Measurements from ENCODE around the gene INPP5A.
A peak's percentile ranks its signal among the peaks of the same experiment; 100 is the strongest.

INPP5A gene

DNA sequence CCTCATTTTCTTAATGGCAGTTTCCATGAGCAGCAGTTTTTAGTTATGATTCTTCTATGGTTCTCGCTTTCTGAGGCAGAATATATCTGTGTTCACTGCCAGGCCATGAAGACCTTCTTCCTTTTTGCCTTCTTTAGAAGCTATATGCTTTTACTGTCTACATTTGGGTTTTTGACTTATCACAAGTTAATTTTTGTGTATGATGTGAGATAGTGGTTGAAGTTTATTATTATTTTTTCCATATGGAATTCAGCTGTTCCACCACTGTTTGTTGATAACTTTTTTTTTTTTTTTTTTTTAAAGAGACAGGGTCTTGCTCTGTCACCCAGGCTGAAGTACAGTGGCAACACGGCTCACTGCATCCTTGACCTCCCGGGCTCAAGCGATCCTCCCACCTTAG lies 44.5 kb downstream of the INPP5A start:
- no peak for DNase-seq (ENCODE audit: low read depth)

DNA sequence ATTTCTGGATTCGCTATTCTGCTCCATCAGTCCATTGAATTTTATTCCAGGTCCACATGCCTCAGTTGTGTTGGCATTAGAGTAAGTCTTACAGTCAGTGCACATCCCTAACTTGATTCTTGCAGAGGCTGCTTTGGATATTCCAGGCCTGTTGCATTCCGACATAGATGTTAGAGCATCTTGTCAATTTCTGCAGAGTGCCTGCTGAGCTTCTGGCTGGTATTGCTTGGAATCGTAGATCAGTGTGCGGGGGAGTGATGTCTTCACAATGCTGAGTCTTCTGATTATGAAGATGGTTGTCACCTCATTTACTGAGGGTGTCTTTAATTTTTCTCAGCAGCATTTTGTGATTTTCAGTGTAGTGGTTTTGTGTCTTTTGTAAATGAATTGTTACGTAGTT lies 45.2 kb downstream of the INPP5A start:
- no peak for DNase-seq (ENCODE audit: low read depth)

DNA sequence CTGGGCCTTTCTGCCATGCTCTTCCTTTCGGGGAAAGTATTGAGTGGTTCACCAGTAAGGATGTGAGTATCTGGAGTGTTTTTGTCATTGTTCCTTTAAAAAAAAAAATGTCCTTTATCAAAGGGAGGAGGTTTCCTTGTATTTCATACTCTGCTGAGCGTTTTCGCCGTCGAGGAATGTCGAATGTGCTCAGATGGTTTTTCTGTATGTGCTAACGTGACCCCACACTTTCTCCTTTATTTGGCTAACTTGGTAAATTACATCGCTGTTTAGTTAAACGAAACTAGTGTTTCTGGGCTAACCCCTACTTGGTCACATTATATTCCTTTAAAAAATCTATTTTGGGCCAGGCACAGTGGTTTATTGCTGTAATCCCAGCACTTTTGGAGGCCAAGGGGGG lies 45.9 kb downstream of the INPP5A start:
- no peak for DNase-seq (ENCODE audit: low read depth)

DNA sequence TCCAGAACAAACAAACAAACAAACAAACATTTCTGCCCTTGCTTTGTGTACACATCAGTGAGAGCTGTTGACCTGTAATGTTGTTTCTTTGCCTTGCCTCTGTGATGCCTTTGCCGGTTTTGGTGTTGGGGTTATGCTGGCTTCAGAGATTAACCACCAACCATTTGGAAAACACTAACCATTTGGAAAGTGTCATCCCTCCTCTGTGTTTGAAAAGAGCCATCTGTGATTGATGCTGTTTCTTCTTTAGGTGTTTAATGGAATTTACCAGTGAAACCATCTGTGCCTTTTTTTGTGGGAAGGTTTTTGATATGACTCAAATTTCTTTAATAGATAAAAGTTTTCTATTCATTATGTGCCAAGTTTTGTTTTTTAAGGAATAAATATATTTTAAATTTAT lies 46.5 kb downstream of the INPP5A start:
- no peak for DNase-seq (ENCODE audit: low read depth)

DNA sequence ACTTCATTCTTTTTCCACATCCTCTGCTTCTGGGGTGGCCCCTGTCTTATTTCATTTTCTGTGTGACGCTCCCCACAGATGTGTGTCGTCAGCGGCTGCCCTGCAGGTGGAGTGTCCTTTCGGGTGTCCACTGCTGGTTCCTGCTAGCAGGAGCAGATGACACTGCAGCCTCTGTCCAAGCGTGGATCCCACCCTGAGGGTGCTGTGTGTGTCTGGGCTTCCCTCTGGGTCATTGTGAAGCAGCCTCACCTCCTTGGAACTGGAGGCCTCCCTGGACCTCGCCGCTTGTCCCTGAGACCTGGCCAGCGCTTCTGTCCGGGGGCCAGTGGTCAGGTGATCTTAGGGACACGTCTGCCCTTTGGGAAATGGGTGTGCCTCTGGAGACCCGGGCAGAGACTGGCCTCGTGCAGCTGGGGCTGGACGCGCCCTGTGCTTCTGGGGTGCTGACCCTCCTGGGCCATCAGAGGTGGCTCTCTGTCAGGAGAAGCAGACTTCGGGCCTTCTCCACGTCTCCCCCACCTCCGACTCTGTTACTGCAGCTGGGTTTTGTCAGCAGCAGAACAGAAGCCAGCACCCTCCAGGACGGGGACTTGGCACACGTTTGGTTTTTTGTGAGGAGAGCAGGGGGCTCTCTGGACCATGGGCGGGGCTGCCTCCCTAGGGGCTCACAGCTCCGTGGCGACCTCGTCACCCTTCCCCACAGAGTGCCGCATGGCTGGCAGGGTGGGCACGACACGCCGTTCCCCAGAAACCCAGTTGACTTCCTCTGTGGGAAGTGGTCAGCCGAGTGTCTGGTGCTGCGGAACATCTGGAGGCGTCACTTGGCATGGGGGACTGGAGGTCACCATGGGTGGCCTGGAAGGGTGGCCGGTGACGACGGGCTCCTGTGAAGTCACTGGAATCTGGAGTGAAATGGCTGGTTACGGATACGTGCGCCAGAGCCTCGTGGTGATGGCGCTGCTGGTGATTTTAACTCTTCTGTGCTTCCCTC lies 48.4 kb downstream of the INPP5A start:
- DNase-seq (ENCODE audit: low read depth) = no peak

DNA sequence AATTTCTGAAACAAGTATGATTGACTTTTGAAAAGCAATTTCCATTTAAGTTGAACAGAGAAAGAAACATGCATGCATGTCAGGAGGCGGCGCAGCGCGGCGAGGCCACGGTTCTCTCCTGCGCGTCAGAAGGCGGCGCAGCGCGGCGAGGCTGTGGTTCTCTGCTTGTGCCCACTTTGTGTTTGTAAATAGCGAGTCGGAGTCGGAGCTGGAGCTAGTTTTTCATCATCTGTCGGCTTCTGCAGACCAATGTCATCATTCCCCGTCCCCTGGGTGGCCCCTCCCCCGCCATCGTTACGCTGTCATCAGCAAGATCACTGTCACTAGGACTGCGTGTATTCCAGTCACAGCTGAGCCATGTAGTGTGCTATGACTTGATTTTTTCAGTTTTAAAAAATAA lies 49.2 kb downstream of the INPP5A start:
- no peak for DNase-seq (ENCODE audit: low read depth)

DNA sequence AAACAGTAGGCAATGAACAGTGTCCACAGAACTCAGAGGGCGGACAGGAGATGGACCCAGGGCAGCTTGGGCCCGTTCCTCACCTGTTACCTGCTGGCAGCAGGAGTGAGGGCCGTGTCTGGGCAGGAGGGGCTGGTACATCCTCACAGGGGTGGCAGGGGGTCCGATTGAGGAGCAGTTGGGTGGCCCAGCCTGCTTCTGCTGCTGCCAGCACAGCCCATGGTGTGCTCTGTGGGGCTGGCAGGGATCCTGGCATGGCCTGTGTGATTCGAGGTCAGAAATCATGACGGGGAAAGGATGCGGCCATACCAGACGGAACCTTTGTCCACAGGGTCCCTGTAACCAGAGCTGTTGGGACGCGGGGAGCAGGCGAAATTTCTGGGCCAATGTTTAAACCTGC lies 49.6 kb downstream of the INPP5A start:
- no peak for DNase-seq (ENCODE audit: low read depth)

DNA sequence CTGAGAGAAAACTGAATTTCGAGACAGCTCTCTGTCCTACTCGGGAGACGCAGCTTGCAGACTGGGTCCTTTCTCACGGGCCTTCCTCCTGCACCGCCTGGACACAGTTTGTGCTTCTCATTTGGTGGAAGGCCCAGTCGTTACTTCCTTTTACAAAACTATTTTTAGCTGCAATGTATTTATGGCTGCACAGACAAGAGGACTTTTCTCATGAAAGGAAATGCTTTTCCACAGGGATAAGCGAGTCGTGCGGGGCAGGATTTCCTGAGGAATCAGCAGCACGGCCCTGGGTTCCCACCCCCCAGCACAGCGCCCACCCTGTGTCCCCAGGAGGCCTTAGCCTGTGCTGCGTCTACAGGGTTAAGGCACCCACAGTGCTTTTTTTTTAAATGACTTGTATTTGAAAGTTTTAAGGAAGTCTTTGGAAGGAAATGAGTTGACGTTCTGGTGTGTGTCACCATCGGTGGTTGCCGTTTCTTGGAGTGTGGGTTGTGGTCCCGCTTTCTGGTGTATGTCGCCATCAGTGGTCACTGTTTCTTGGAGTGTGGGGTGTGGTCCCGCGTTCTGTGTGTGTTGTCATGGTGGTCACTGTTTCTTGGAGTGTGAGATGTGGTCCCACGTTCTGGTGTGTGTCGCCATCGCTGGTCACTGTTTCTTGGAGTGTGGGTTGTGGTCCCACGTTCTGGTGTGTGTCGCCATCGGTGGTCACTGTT lies 50.9 kb downstream of the INPP5A start:
- peak; percentile 22 for DNase-seq (ENCODE audit: low read depth)

DNA sequence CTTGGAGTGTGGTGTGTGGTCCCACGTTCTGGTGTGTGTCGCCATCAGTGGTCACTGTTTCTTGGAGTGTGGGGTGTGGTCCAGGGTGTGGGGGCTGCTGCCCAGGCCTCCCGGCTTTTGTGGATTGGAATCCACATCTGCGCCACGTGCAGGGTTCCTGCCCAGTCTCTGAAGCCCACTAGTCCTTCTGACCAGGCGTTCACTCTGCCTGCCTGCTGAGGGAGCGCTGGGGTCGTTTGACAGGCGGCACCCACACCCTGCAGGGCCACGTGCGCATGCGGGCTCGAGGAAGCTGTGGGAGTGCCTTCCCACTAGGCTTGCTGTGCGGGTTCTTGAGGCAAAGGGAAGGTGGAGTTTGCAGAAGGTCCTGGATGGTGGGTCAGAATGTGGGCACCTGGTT lies 51.4 kb downstream of the INPP5A start:
- DNase-seq (ENCODE audit: low read depth) = no peak

DNA sequence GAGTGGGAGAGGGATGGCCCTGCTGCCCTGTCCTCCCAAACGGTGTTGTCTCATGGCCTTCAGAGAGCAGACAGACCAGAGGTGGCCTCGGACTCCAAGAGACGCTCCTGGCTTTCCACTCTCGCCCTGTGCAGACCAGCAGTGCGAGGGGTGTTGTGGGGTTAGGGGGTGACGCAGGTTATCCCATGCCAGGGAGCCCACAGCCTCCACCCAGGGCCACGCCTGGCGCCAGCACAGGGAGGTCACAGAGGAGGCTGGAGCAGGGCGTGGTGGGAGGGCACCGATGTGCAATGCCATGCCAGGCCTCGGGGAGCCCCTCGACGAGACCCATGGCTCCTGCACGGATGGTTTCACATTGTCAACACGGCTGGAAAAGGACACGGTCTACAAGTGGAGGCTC lies 52.1 kb downstream of the INPP5A start:
- DNase-seq (ENCODE audit: low read depth) = no peak

DNA sequence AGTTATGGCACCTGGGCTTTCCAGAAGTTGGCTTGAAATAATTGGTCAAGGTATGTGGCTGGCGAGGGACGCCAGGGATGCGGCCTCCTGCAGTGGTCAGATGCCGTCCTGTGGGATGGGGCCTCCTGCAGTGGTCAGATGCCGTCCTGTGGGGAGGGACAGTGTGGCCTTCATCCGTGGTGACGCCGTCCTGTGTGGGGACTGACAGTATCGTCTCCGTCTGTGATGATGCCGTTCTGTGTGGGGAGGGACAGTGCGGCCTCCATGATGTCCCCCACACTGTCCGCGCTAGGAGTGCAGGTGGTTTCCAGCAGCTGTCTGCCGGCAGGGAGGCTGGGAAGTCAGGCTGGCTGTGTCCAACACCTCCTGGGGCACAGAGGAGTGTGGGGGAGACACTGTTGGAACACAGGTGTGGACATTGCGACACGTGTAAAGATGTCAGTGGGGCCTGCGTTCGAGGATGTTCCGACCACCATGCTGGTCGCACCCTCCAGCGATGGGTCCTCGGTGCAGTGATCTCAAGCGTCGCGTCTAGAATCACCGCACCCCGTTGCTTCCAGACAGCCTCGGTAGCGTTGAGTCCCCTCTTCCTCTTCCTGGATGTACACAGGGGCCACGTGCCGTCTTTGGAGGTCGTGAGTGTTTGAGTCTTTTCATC lies 52.6 kb downstream of the INPP5A start:
- DNase-seq (ENCODE audit: low read depth) = no peak

DNA sequence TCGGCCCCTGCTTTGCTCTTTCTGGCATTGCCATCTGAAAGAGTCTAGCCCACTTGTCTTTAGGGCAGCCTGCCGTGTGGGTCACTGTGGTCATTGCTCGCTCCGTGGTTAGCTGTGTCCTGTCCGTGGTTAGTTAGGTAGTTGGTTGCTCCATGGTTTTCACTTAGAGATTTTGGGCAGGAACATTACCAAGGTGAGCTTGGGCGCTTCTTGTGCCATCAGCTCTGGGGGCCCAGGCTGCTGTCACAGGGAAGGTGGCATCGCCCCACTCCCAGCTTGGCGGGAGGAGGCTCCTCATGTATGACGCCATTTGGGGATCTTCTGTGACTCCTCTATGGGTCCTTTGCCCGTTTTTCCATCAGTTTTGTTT lies 53.1 kb downstream of the INPP5A start:
- no peak for DNase-seq (ENCODE audit: low read depth)

DNA sequence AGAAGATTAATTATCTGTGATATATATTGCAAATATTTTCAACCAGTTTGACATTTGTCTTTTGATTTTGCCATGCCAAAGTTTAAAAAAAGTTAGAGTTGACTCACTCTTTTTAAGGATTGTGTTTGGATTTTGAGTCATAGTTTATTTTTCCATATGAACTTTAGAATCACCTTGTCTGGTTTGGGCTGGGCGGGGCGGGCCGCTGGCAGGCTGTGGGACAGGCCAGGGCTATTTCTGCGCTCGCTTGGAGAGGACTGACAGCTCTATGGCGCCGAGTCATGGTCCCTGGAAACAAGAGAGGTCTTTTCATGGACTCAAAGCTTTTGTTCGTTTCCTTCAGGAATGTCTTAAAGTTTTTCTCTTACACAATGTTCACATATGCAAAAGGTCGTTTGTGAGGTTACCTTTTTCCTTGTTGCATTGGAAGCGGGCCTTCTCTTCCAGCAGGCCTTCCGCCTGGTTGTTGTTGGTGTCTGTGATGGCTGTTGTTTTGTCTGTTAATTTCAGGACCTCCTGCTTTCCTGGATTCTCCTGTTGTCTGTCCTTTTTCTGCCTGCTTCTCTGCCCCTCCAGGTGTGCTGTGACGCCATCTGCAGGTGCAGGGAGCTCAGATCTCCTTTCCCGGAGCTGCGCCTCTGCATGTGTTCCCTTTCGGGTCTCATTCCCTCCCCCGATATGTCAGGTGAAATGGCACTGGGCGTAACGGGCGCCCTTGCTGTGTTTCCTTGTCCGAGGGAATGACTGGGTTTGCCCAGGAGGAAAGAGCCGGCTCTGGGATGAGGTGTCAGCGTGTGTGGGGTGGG lies 53.8 kb downstream of the INPP5A start:
- no peak for DNase-seq (ENCODE audit: low read depth)

DNA sequence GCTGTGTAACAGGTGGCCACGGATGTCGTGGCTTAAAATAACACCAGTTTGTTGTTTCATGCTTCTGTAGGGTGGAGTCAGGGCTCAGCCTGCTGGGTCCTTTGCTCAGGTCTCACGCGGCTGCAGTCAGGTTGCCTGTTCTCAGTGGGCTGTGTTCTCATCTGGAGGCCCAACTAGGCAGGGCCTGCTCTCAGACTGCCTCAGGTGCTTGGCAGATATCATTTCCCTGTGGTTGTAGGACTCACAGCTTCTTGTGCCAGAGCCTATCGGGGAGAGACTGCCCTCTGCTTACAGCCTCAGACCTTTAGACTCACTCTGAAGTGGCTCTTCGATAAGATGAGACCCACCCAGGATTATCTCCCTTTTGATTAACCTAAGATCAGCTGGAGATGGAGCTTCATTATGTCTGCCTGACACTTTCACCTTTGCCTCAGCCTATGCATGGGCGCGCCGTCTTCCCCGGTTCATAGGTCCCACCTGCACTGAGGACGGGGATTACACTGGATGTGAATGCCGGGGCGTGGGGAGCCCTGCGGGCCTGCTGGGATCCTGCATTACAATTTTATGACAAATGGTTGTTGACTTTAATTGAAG lies 55.3 kb downstream of the INPP5A start:
- no peak for DNase-seq (ENCODE audit: low read depth)

DNA sequence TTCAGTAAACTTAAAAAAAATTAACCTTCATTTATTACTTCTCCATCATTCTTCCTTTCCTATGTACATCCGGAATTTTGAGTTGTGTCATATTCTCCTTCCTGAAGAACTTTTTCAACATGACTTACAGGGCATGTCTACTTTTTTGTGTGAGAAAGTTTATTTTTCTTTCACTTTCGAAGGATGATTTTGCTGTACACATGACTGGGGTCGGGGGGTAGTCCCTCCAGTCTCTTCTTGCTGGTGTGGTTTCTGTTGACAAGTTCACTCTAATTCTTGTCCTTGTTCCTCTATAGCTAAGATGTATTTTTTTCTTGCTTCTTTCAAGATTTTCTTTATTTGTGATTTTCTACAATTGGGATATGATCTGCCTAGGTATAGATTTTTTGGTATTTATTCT lies 55.8 kb downstream of the INPP5A start:
- DNase-seq (ENCODE audit: low read depth) = no peak

DNA sequence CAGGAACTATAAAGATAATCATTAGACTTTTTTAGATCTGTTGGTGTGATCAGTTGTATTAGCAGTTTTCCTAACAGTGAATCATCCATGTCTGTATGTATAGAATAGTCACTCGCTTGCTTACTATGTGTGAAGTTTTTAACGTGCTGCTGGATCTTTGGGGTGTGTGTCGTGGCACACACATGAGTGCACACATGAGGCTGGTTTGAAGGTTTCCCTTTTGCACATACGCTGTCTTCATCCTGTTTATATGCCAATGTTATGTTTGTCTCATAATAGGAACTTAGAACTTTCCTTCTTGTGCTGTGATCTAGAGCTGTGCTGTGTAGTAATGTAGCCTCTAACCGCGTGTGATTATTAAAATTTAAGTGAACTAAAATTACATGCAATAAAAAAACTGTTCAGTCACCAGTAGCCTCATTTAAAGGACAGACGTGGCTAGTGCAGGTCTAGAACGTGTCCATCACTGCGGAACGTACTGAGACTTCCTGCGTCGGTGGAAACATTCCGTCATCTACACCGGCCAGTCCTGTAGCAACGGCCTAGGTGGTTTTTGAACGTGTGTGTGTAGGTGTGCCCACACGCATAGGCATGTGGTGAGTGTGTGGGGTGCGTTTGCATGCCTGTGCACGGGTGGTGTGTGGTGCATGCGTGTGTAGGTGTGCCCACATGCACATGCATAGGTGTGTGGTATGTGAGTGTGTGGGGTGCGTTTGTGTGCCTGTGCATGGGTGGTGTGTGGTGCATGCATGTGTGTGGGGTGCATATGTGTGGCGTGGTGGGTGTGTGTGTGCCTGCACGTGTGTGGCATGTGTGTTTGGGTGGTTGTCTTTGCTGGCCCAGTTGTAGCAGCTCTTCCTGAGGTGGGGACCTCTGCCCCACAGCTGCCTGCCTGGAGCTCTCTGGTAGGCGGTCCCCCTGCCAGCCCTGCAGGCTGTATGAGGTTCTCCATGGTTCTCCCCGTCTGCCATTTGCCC lies 56.6 kb downstream of the INPP5A start:
- DNase-seq (ENCODE audit: low read depth) = no peak

DNA sequence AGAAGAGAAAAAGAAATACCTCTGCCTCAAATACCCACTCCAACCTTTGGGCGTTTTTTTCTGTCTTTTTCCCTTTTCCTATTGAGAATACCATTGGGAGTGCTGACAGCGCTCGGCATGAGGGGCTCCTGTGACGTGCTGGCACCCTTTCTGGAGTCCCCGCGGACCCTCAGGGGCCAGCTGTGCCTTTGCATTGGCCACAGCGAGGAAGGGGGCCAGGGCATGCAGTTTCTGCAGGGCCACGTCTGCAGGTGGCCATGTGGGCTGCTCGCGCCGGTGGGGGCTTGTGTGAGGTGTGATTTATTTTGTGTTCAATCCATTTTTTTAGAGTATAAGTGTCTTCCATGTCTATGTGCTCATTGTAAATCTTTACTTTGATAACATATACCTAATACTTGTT lies 57.4 kb downstream of the INPP5A start:
- no peak for DNase-seq (ENCODE audit: low read depth)

DNA sequence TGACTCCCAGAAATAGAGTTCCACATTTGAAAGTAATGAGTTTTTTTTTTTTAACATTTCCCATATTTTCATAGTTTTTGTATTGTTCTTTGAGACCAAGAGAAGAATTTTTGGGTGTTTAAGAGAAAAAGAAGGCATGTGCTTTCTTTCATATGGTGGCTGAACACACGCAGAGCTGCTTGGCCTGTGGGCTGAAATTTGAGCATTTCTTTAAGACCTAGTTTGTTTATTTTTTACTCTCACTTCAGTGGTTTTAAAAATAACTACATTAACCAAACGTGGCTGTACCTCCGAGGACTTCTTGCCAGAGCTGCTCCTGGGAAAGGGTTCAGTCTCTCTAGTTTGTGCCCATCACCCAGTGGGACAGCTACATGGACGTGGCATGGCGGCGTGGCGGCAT lies 58.3 kb downstream of the INPP5A start:
- no peak for DNase-seq (ENCODE audit: low read depth)

DNA sequence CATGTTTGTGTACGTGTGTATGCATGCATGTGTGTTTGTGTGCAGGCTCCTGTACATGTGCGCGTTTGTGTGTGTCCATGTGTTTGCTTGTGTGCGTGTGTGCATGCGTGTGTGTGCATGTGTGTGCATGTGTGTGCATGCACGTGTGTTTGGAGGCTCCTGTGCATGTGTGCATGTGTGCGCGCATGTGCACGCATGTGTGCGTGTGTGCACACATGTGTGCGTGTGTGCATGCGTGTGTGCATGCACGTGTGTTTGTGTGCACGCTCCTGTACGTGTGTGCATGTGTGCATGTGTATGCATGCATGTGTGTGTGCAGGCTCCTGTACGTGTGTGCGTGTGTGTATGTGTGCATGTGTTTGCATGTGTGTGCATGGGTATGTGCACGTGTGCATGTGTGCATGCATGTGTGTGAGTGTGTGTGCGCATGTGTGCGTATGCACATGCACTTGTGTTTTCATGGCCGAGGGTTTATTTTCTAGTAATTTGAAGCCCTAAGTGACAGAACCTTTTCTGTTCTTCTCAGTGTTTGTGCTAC lies 59.2 kb downstream of the INPP5A start:
- DNase-seq (ENCODE audit: low read depth) = no peak

DNA sequence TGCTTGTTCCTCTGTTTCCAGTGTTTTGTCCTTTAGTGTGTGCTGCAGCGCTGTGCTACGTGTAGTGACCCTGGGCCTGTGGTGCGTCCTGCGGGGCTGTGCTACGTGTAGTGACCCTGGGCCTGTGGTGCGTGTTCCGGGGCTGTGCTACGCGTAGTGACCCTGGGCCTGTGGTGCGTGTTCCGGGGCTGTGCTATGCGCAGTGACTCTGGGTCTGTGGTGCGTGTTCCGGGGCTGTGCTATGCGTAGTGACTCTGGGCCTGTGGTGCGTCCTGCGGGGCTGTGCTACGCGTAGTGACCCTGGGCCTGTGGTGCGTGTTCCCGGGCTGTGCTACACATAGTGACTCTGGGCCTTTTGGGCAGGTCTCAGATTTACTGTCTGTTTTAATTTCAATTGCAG lies 60.1 kb downstream of the INPP5A start:
- DNase-seq (ENCODE audit: low read depth) = no peak

Measured in stimulated activated CD8-positive, alpha-beta memory T cell treated with anti-CD3 and anti-CD28 coated beads, Interleukin-4, amount 100 ng/mL, for 24 hours (primary cell).